GM12864 (cell line): ENCODE data around the gene PDCD1.

ENCODE experiments used
- DNase-seq: peaks from one replicate; pipeline ENCODE4 v3.0.0-alpha.2; 2011; ENCODE audit warnings: low read depth
- H3K4me3 ChIP-seq: 2 replicates; pipeline ENCODE4 v1.5.1; 2011; ENCODE audit warnings: mild to moderate bottlenecking, low read depth, low read length, control low read depth
- CTCF ChIP-seq: IDR thresholded peaks from 2 replicates; pipeline ENCODE4 v1.5.1; 2011; ENCODE audit warnings: low read depth, mild to moderate bottlenecking, moderate library complexity, low read length, control low read depth, inconsistent platforms; ENCODE audit errors: missing control alignments

The PDCD1 gene

GRCh38 chr2:241870081-241870541, 11.4 kb upstream of the PDCD1 start:
- H3K4me3 ChIP-seq: no peak overlapping the region
- DNase-seq: no peak
- no peak for TF ChIP-seq CTCF

DNA sequence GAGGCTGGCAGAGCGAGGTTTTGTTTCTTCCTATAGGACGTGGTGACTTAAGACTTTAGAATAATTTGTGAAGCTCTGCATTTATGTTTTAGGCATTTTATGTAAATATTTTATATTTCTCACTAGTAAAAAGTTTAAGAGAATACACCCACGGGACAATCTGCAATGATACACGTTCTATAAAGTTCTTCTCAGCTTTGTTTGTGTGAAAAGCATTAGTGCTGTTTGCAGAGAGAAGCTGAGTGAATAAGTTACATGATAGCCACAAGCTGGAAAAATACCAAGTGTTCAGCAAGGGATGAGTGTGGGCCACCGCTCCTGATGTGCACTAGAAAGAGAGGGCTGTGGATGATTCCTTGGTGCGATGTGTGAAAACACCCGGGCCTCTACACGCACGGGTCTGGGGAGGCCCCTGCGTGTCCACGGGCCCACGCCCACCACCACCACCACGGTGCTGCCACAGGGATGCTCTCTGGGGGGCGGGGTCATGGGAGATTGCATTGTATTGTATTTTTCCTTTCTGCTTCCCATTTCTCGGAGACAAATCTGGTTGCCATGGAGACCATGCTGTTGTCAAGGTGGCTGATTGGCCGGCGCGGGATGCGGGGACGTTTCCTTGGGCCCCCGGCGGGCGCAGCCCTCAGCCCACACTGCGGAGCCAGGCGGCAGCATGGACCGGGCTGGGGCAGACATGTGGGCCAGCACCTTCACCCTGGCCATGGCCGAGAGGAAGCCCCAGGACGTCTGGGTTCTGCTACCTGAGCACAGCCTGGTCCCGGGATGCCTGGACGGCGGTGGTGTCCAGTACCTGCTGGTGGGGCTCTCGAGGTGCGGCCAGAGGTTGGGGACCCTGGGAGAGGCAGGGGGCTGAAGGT, 10.6 kb upstream of the PDCD1 start, which contains the start of gene RTP5:
Gene RTP5 (plus strand): TSS at position 643 of the 875 bp plus-strand sequence. CDS start 28 bp downstream, at position 671.
- TF ChIP-seq CTCF: no peak
- DNase-seq: no peak

GRCh38 chr2:241868661-241869081, 10.0 kb upstream of the PDCD1 start:
- DNase-seq: no peak
- H3K4me3 ChIP-seq: no peak overlapping the region
- TF ChIP-seq CTCF: no peak

More for the DNA sequence above, 10.6 kb upstream of the PDCD1 start, which contains the start of gene RTP5:
- H3K4me3 ChIP-seq: no peak within 1 kb of the TSS

DNA sequence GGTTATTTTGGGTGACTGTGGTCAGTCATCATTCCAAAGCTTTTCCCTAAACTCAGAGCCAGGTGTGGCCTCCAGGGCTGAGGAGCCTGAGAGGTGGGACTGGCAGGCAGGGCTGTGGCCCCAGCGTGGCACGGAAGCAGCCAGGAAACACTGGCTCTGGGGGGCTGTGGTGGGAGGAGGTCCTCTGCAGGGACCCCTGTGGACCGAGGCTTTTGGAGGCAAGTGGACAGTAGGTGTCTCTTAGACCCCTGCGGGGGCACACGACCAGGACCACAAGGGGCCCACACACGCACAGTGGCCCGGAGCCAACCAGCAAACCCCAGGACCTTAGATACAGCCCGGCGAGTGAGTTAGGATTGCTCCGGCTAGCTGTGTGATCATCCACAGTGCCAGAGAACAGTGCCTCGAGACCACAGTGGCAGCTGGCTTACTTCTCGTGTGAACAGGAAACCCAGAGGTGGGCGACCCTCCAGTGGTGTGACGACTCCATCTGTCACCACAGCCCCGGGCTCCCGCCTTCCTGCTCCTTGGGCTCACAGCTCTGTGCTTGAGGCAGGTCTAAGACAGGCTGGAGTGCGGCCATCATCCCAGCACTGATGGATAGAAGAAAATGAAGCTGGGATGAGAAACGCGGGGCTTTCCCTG, 9.2 kb upstream of the PDCD1 start:
- no peak overlapping the region for H3K4me3 ChIP-seq
- no peak for TF ChIP-seq CTCF
- no peak for DNase-seq

- H3K4me3 ChIP-seq: no peak overlapping the region
- no peak for DNase-seq
- no peak for TF ChIP-seq CTCF
Observed at GRCh38 chr2:241866790-241867645, 8.3 kb upstream of the PDCD1 start.

DNA sequence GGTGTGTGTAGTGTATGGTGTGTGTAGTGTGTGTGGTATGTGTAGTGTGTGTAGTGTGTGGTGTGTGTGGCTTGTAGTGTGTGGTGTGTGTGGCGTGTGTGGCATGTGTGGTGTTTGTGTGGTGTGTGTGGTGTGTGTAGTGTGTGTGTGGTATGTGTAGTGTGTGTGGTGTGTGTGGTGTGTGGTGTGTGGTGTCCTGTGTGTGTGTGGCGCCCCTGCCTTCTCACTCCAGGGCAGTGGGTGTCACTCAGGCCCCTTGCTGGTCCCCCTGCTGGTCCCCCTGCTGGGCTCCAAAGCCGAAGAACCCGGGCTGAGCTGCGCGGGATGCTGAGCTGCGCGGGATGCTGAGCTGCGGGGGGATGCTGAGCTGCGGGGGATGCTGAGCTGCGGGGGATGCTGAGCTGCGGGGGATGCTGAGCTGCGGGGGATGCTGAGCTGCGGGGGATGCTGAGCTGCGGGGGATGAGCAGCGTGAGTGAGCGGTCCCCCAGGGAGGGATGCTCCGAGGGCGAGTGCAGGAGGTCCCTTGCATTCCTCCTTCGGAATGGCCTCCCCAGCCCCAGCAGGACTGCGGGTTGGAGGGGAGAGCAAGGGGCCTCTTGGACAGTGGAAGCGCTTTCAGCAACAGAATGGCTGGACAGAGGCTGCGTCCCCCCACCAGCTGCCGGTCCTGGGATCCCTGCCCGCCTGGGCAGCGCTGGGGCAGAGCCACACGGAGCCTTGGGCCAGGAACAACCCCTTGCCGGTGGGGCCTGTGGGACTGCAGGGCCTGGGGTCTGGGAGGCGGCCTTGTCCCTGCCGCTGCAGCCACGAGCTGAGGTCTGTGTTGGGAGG, 7.5 kb upstream of the PDCD1 start:
- H3K4me3 ChIP-seq: no peak overlapping the region
- no peak for DNase-seq
- TF ChIP-seq CTCF: no peak
